Measurements from ENCODE around the gene DOLPP1. TPM values are rescaled to one million over a fixed set of nuclear protein-coding genes. Genes with fewer than 3 reads are reported as not detected.

Gene DOLPP1
- total RNA-seq, 1 donor from 2014 or later: 21.7 TPM

DNA sequence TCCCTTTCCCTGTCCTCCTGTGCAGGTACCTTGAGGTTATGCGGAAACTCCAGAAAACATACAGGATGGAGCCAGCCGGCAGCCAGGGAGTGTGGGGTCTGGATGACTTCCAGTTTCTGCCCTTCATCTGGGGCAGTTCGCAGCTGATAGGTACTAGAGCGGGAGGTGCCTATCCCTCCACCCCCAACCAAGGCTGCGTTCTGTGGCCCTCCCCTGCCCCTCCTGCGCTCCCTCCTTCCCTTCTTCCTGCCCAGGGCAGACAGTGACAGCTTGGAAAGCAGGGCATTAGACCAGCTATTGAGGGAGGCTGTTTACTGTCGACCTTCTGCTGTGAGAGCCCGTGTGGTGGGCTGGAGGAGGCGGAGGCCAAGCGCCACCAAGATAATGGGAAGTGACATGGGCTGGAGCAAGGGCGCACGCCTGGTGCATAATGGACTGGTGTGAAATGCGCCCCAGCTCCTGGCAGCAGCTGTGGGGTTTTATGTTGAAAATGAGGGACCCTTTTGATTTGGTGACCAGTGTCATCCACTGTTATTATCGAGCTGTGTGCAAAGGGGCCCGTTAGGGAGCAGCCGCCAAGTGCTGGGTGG is 55.6 kb downstream of the DOLPP1 start:
- ATAC-seq (no peak), DNase-seq (ENCODE audit: low spot score) (no peak)

GRCh38 chr9:129137292-129138143 is 56.6 kb downstream of the DOLPP1 start:
- no peak for DNase-seq (ENCODE audit: low spot score)
- no peak for ATAC-seq

DNA sequence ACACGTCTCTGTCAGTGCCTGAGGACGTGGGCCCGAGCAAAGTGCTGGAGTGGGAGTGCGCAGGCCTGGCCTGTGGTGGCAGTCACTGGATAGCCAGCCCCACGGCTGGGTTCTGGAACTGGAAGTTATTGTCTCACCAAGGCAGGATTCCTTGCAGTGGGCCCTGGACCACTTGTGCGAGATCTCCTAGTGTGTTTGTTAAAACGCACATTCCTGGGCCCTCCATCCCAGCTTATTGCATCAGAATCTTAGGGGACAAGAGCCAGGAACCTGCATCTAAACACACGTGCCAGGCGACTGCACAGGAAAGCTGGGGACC is 57.2 kb downstream of the DOLPP1 start:
- DNase-seq (ENCODE audit: low spot score): no peak
- ATAC-seq: no peak

GRCh38 chr9:129138476-129139232 is 57.7 kb downstream of the DOLPP1 start:
- peak; percentile 66 for ATAC-seq

DNA sequence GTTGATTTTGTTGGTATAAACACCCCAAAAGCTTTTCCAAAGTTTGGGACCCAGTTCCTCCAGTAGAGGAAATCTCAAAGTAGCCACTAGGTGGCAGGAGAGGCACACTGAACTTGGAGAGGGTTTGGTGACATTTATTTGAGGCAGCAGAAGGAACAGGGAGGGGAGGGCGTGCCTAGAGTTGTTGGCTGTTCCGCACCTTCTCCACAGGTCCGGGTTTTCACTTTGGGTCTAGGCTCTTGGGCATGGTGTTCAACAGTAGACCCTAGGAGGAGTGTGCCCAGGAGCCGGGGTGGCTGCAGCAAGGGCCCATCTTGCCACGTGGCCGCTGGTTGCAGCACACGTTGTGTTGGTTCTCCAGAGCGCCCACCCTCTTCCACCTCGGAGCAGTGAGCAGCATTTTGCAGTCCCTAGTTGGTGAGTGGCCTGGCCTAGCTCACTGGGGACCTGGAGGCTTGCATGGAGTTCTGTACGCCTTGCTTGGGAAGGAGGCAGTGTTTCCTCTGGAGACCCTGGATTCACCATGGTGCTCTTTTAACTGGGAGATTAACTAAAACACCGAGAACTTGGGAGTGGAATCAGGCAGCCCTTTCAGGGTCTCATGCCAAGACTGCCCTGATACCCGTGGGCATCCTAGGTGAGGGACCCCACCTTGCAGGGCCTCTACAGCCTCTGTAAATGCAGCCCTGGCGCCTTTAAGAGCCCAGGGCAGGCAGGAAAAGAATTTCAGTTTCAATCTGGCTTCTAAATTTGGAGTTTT is 58.5 kb downstream of the DOLPP1 start:
- ATAC-seq (peak; percentile 78), DNase-seq (ENCODE audit: low spot score) (peak; percentile 81)

More at GRCh38 chr9:129138476-129139232, 57.7 kb downstream of the DOLPP1 start:
- DNase-seq (ENCODE audit: low spot score): peak; percentile 87

DNA sequence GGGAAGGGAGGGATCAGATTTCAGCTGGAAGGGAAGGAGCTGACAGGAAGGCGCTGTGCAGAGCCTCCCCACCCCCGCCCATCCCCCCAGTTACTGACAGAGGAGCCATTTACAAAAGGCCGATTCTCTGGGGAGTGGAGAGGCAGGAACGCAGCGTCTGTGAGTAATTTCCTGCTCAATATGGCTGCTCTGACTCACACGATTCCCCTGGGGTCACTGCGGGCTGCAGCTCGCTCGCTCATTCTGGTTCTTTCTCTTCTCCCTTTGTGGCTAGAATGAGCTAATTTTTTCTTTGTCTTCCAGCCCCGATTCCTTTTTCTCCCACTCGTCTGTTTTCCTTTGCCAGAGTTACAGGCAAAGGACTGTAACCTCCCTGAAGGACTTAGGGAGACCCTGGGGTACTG is 59.1 kb downstream of the DOLPP1 start:
- ATAC-seq (peak; percentile 64), DNase-seq (ENCODE audit: low spot score) (peak; percentile 82)

Other genes starting within 250 kb of the DOLPP1 start
- gene KYAT1, start 199.2 kb upstream of the DOLPP1 start, total RNA-seq: 9.6 TPM
- gene LRRC8A, start 199.0 kb upstream of the DOLPP1 start, total RNA-seq: 11.0 TPM
- 70.8 TPM for gene PHYHD1, start 160.1 kb upstream of the DOLPP1 start, total RNA-seq
- gene DOLK, start 133.5 kb upstream of the DOLPP1 start, total RNA-seq: 7.5 TPM
- gene NUP188, start 133.4 kb upstream of the DOLPP1 start, total RNA-seq: 11.4 TPM
- 31.3 TPM for gene SH3GLB2, start 52.8 kb upstream of the DOLPP1 start, total RNA-seq
- gene MIGA2, start 44.5 kb upstream of the DOLPP1 start, total RNA-seq: 22.1 TPM
- 105 TPM for gene CRAT, start 29.7 kb downstream of the DOLPP1 start, total RNA-seq
- gene PTPA, start 30.3 kb downstream of the DOLPP1 start, total RNA-seq: 62.3 TPM
- gene IER5L, start 97.2 kb downstream of the DOLPP1 start, total RNA-seq: 4.5 TPM

Data from left lobe of liver (tissue), 2 donors.